ENCODE results near the gene BCL2L1.
"Not testable (repeated sequence)": the region's sequence is repeated elsewhere in the genome, so short reads cannot be mapped to it uniquely, and the experiment has no call there.

The BCL2L1 gene

GRCh38 chr20:31644701-31645100 is 78.0 kb downstream of the BCL2L1 start:
- DNase-seq = no peak

GRCh38 chr20:31643522-31643921 is 79.1 kb downstream of the BCL2L1 start:
- DNase-seq = no peak

GRCh38 chr20:31642837-31643236 is 79.8 kb downstream of the BCL2L1 start:
- DNase-seq = no peak

GRCh38 chr20:31641391-31641790 is 81.3 kb downstream of the BCL2L1 start:
- no peak for DNase-seq

GRCh38 chr20:31640259-31640658 is 82.4 kb downstream of the BCL2L1 start:
- no peak for DNase-seq

- DNase-seq = no peak
Measured at GRCh38 chr20:31638816-31639215, 83.9 kb downstream of the BCL2L1 start.

GRCh38 chr20:31638317-31638716 is 84.4 kb downstream of the BCL2L1 start:
- DNase-seq = no peak

GRCh38 chr20:31637660-31638059 is 85.0 kb downstream of the BCL2L1 start, which contains the start of gene COX4I2:
Gene COX4I2 (plus strand): TSS chr20:31637912. CDS start chr20:31639018, 1,106 bp downstream.
- no peak for DNase-seq

GRCh38 chr20:31633339-31633914 is 89.2 kb downstream of the BCL2L1 start:
- no peak for DNase-seq

GRCh38 chr20:31632548-31633338 is 89.9 kb downstream of the BCL2L1 start:
- DNase-seq = no peak

- no peak for DNase-seq
Measured at GRCh38 chr20:31630187-31630790, 92.4 kb downstream of the BCL2L1 start.

GRCh38 chr20:31628057-31628456 is 94.6 kb downstream of the BCL2L1 start:
- DNase-seq = not testable (repeated sequence)

- not testable (repeated sequence) for DNase-seq
Measured at GRCh38 chr20:31626534-31626933, 96.1 kb downstream of the BCL2L1 start.

- not testable (repeated sequence) for DNase-seq
Measured at GRCh38 chr20:31623123-31623505, 99.6 kb downstream of the BCL2L1 start.

- DNase-seq = no peak
Measured at GRCh38 chr20:31620246-31620645, 102.4 kb downstream of the BCL2L1 start.

- DNase-seq = no peak
Measured at GRCh38 chr20:31617432-31618104, 105.1 kb downstream of the BCL2L1 start.

GRCh38 chr20:31615416-31615815 is 107.3 kb downstream of the BCL2L1 start:
- DNase-seq = no peak

All from fibroblast of skin of back (primary cell).